Measurements from ENCODE around the gene ATXN1.

ATXN1 gene

GRCh38 chr6:16600701-16601100, 160.6 kb downstream of the ATXN1 start:
- DNase-seq = no peak

- DNase-seq = no peak
Observed at GRCh38 chr6:16600026-16600425, 161.2 kb downstream of the ATXN1 start.

- no peak for DNase-seq
Observed at GRCh38 chr6:16596616-16597331, 164.5 kb downstream of the ATXN1 start.

GRCh38 chr6:16595514-16596120, 165.6 kb downstream of the ATXN1 start:
- DNase-seq = no peak

GRCh38 chr6:16594849-16595248, 166.4 kb downstream of the ATXN1 start:
- DNase-seq = no peak

GRCh38 chr6:16592223-16592911, 168.9 kb downstream of the ATXN1 start:
- DNase-seq = no peak

- DNase-seq = no peak
Observed at GRCh38 chr6:16591396-16592222, 169.7 kb downstream of the ATXN1 start.

- no peak for DNase-seq
Observed at GRCh38 chr6:16585805-16586204, 175.5 kb downstream of the ATXN1 start.

- no peak for DNase-seq
Observed at GRCh38 chr6:16583144-16583762, 178.0 kb downstream of the ATXN1 start.

GRCh38 chr6:16582446-16583143, 178.7 kb downstream of the ATXN1 start:
- DNase-seq = no peak

GRCh38 chr6:16578695-16579285, 182.5 kb downstream of the ATXN1 start:
- no peak for DNase-seq

- no peak for DNase-seq
Observed at GRCh38 chr6:16576451-16577368, 184.6 kb downstream of the ATXN1 start.

GRCh38 chr6:16575655-16576054, 185.6 kb downstream of the ATXN1 start:
- no peak for DNase-seq

- no peak for DNase-seq
Observed at GRCh38 chr6:16572943-16573342, 188.3 kb downstream of the ATXN1 start.

- no peak for DNase-seq
Observed at GRCh38 chr6:16572317-16572716, 188.9 kb downstream of the ATXN1 start.

GRCh38 chr6:16570946-16571345, 190.3 kb downstream of the ATXN1 start:
- no peak for DNase-seq

- DNase-seq = no peak
Observed at GRCh38 chr6:16570221-16570553, 191.1 kb downstream of the ATXN1 start.

- DNase-seq = no peak
Observed at GRCh38 chr6:16568128-16568527, 193.1 kb downstream of the ATXN1 start.

- DNase-seq = no peak
Observed at GRCh38 chr6:16567071-16567470, 194.2 kb downstream of the ATXN1 start.

- DNase-seq = no peak
Observed at GRCh38 chr6:16564436-16564835, 196.8 kb downstream of the ATXN1 start.

All from SHP77 (cell line).